Activated CD8-positive, alpha-beta T cell treated with anti-CD3 and anti-CD28 coated beads, Interleukin-2, amount 10 ng/mL, durations not matched to agents 7 days and 5 days (primary cell): ENCODE results near the gene ART4. TPM values are rescaled to one million over a fixed set of nuclear protein-coding genes. Genes with fewer than 3 reads are reported as not detected.
A peak's percentile ranks its signal among the peaks of the same experiment; 100 is the strongest.

ENCODE experiments used
- ATAC-seq: fragments of 150-1000 bp; cut with Tn5 transposase; one replicate; pipeline ENCODE4 v1.10.0; 2021; ENCODE audit warnings: moderate library complexity
- CTCF ChIA-PET: fragments of 350-600 bp; sonication (Branson Sonifier 250); formaldehyde crosslinking; loops from one replicate; lab custom pipeline; 2021; ENCODE audit warnings: antibody characterized with exemption; lab: Charles Lee
- POLR2A ChIA-PET: fragments of 350-600 bp; sonication (Branson Sonifier 250); formaldehyde crosslinking; loops from one replicate; lab custom pipeline; 2021; ENCODE audit warnings: antibody characterized with exemption; lab: Charles Lee
- DNase-seq: peaks from one replicate; pipeline ENCODE4 v3.0.0-alpha.2; 2020
- H3K27ac Mint-ChIP-seq: one replicate; pipeline ENCODE4 v1.8.0; 2021; ENCODE audit warnings: mild to moderate bottlenecking, mixed read lengths
- H3K27me3 Mint-ChIP-seq: one replicate; pipeline ENCODE4 v1.8.0; 2021; ENCODE audit warnings: low read depth, mixed read lengths
- H3K36me3 Mint-ChIP-seq: one replicate; pipeline ENCODE4 v1.8.0; 2021; ENCODE audit warnings: low read depth, mixed read lengths
- H3K4me1 Mint-ChIP-seq: one replicate; pipeline ENCODE4 v1.8.0; 2021; ENCODE audit warnings: low read depth, mixed read lengths
- H3K4me3 Mint-ChIP-seq: one replicate; pipeline ENCODE4 v1.8.0; 2021; ENCODE audit warnings: mild to moderate bottlenecking, mixed read lengths
- H3K9me3 Mint-ChIP-seq: one replicate; pipeline ENCODE4 v1.8.0; 2022; ENCODE audit warnings: mixed read lengths; ENCODE audit not compliant: insufficient read depth
- total RNA-seq, 2 experiments: library from RNA; stranded (reverse); gene quantifications; one replicate each; pipeline ENCODE4 v1.2.3, GENCODE V29; 2021

ART4 gene
- total RNA-seq: not detected

GRCh38 chr12:14843425-14843887, at the start of gene ART4:
TSS of gene ART4 (minus strand) at chr12:14843526. CDS start at chr12:14843113, 413 bp downstream.
- ATAC-seq (no peak), DNase-seq (no peak)
- H3K27me3 Mint-ChIP-seq: peaks cover 5% of the 10 kb centered on the region
- H3K4me1 Mint-ChIP-seq: peaks cover 4% of the 10 kb centered on the region
- H3K9me3 Mint-ChIP-seq: no peaks in the 10 kb centered on the region
- POLR2A ChIA-PET: no interaction called here
- H3K36me3 Mint-ChIP-seq: no peaks in the 10 kb centered on the region
- no peak within 1 kb of the TSS for H3K27ac Mint-ChIP-seq
- no peak within 1 kb of the TSS for H3K4me3 Mint-ChIP-seq
- CTCF ChIA-PET: interaction anchor here (1.9 kb wide), 1 partner anchor 152 kb away, joined by 7 read pairs; no protein-coding TSS in a partner anchor

- Mint-ChIP-seq H3K36me3 (no peaks in the 10 kb centered on the region), H3K4me1 (no peaks in the 10 kb centered on the region), H3K27ac (no peak overlapping the region), H3K27me3 (peaks cover 8% of the 10 kb centered on the region), H3K4me3 (no peak overlapping the region), H3K9me3 (no peaks in the 10 kb centered on the region)
- DNase-seq: no peak
- ATAC-seq: no peak
- ChIA-PET POLR2A (no interaction called here), CTCF (interaction anchor here (1.0 to 1.6 kb wide), 2 partner anchors 47 to 102 kb away, joined by 3 to 4 read pairs; no protein-coding TSS in a partner anchor)
These were observed 49.6 kb upstream of the ART4 start for GRCh38 chr12:14892726-14893505.

- Mint-ChIP-seq H3K4me1 (peaks cover 8% of the 10 kb centered on the region), H3K36me3 (no peaks in the 10 kb centered on the region), H3K9me3 (no peaks in the 10 kb centered on the region), H3K4me3 (no peak overlapping the region), H3K27me3 (peaks cover 22% of the 10 kb centered on the region), H3K27ac (no peak overlapping the region)
- DNase-seq (no peak), ATAC-seq (no peak)
- CTCF ChIA-PET: no interaction called here
- POLR2A ChIA-PET: no interaction called here
These were observed 47.4 kb upstream of the ART4 start for GRCh38 chr12:14890701-14891100.

GRCh38 chr12:14886271-14886670, 42.9 kb upstream of the ART4 start:
- no peak overlapping the region for H3K4me3 Mint-ChIP-seq
- no peak overlapping the region for H3K27ac Mint-ChIP-seq
- H3K27me3 Mint-ChIP-seq: peaks cover 24% of the 10 kb centered on the region
- no peak for ATAC-seq
- ChIA-PET CTCF (no interaction called here), POLR2A (no interaction called here)
- DNase-seq: no peak
- H3K4me1 Mint-ChIP-seq: peaks cover 21% of the 10 kb centered on the region
- H3K9me3 Mint-ChIP-seq: no peaks in the 10 kb centered on the region
- no peaks in the 10 kb centered on the region for H3K36me3 Mint-ChIP-seq

DNA sequence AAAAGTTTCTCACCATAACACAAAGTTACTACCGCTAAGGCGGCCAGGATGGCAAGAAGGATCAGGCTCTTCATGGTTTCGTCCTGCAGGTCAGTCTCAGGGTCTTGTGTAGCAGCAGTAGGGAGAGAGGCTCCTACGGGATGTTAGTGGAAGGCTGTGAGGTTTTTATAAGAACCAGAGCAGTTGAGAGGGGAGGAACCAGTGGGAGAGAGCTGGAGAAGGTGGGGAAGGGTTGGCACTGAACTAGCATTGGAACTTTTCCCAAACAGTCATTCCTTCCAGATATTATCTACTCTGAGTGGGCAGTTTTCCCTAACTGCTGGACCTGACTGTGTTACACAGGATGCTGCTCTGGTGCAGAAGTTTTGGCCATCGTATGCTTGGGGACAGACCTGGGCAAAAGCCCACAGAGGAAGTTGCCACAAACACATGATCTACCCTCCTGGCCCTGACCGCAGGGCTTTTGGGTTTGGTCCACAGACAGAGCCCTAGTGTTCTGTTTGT, 42.4 kb upstream of the ART4 start, which contains the start of gene MGP:
TSS of gene MGP (minus strand) at position 137 of the 504 bp plus-strand sequence. CDS start at position 74, 63 bp downstream.
- CTCF ChIA-PET: no interaction called here
- no peak for ATAC-seq
- H3K4me1 Mint-ChIP-seq: peaks cover 24% of the 10 kb centered on the region

DNA sequence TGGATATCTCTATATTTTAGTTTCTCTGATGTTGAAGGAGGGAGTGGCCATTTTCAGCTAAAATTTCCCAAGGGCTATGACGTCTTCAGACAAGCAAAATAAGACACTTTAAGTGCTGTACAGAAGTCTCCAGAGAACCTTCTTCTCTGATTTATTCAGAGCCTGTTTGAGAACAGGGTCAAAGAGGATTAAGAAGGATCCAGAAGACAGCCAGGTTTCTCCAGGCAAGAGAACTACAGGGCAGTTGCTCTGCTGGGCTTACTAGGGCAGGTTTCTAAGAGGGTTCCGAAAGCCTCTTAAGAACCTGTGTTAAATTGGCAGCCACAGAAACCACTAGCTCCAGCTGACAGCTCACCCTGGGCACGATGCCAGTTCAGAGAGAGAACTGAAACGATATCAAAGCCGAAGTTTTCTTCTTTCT, 41.1 kb upstream of the ART4 start:
- POLR2A ChIA-PET: interaction anchor here (0.6 to 1.0 kb wide), 3 partner anchors 9 to 77 kb away, joined by 3 read pairs; partner anchors contain the start of gene ARHGDIB

More for the DNA sequence above, 42.4 kb upstream of the ART4 start, which contains the start of gene MGP:
- no peak for DNase-seq
- H3K9me3 Mint-ChIP-seq: no peaks in the 10 kb centered on the region
- no peak within 1 kb of the TSS for H3K27ac Mint-ChIP-seq
- H3K27me3 Mint-ChIP-seq: peaks cover 24% of the 10 kb centered on the region
- H3K4me3 Mint-ChIP-seq: peak within 1 kb of the TSS; percentile 40
- peaks cover 3% of the 10 kb centered on the region for H3K36me3 Mint-ChIP-seq
- POLR2A ChIA-PET: no interaction called here

GRCh38 chr12:14883686-14884085, 40.4 kb upstream of the ART4 start:
- Mint-ChIP-seq H3K4me3 (no peak overlapping the region), H3K9me3 (no peaks in the 10 kb centered on the region), H3K36me3 (peaks cover 10% of the 10 kb centered on the region), H3K27me3 (peaks cover 22% of the 10 kb centered on the region), H3K27ac (no peak overlapping the region), H3K4me1 (peaks cover 28% of the 10 kb centered on the region)
- CTCF ChIA-PET: interaction anchor here (0.9 to 1.6 kb wide), 3 partner anchors 11 to 36 kb away, joined by 3 to 4 read pairs (median 3); no protein-coding TSS in a partner anchor
- POLR2A ChIA-PET: interaction anchor here (0.9 kb wide), 1 partner anchor 53 kb away, joined by 3 read pairs; no protein-coding TSS in a partner anchor
- ATAC-seq: no peak
- no peak for DNase-seq

More for the DNA sequence above, 41.1 kb upstream of the ART4 start:
- peak; percentile 83 for DNase-seq
- peak; percentile 95 for ATAC-seq
- H3K27me3 Mint-ChIP-seq: peaks cover 24% of the 10 kb centered on the region
- peak overlapping the region; percentile 0 for H3K27ac Mint-ChIP-seq
- H3K4me3 Mint-ChIP-seq: peak overlapping the region; percentile 40
- peaks cover 10% of the 10 kb centered on the region for H3K36me3 Mint-ChIP-seq
- CTCF ChIA-PET: interaction anchor here (0.9 to 1.2 kb wide), 2 partner anchors 17 to 37 kb away, joined by 3 read pairs; no protein-coding TSS in a partner anchor
- no peaks in the 10 kb centered on the region for H3K9me3 Mint-ChIP-seq
- H3K4me1 Mint-ChIP-seq: peaks cover 28% of the 10 kb centered on the region

DNA sequence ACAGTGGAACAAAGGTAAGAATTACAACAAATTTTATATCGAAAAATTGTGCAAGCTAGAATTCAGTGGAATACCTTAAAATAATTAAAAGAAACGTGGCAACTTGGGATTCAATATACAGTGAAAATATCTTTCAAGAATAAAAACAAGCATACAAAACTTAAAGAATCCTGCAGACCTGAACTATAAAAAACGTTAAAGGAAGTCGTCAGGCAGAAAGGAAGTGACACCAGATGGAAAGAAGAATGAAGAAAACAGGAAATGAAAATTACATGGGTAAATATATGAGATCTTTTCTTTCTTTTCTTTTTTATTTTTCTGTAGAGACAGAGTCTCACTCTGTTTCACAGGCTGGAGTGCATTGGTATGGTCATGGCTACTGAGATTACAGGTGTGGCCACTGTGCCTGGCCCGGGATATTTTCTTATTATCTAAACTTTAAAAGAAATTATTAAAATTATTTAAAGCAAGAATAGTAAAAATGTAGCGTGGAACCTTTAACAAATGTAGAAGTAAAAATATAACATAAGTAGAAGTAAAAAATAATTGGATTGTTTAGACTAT, 37.6 kb upstream of the ART4 start:
- no peaks in the 10 kb centered on the region for H3K9me3 Mint-ChIP-seq
- no peak overlapping the region for H3K4me3 Mint-ChIP-seq
- CTCF ChIA-PET: no interaction called here
- DNase-seq (no peak), ATAC-seq (no peak)
- peaks cover 10% of the 10 kb centered on the region for H3K36me3 Mint-ChIP-seq
- POLR2A ChIA-PET: no interaction called here
- peaks cover 23% of the 10 kb centered on the region for H3K4me1 Mint-ChIP-seq
- peak overlapping the region; percentile 76 for H3K27ac Mint-ChIP-seq
- peaks cover 6% of the 10 kb centered on the region for H3K27me3 Mint-ChIP-seq

DNA sequence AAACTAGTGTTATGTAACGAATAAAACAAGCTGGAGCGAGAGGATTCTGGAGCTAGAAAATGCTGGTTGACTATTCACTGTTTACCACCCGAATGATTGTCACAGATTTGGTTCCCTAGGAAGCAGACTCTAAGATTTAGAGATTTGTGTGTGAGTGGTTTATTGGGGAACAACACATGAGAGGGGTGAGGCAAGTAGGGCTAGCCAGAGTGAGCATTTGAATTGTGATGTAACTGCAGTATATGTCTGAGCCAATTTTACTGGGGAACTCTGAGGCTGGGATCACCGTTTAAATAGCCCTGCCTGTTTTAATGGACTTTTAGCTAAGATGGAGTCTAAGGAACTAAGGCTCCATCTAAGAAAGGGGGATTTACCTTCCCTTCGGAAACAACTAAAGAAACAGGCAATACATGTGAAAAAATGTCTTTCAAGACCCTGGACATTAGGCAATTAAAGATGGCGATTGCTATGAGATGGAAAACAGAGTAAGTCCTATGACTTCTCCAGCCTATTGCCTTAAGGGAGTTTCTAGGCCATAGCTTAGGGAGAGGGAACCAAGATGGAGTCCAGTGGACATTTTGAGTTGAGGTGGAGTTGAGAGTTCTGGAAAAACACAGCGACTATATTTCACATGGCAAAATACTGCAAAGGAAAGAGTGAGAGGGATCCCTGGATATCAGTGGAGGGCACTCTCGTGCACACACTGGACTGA, 36.1 kb upstream of the ART4 start:
- H3K4me1 Mint-ChIP-seq: peaks cover 11% of the 10 kb centered on the region
- ChIA-PET POLR2A (no interaction called here), CTCF (interaction anchor here (0.9 to 1.2 kb wide), 2 partner anchors 9 to 342 kb away, joined by 3 to 4 read pairs; partner anchors contain the start of gene RERG)
- peaks cover 10% of the 10 kb centered on the region for H3K36me3 Mint-ChIP-seq
- H3K27ac Mint-ChIP-seq: no peak overlapping the region
- H3K27me3 Mint-ChIP-seq: no peaks in the 10 kb centered on the region
- H3K4me3 Mint-ChIP-seq: no peak overlapping the region
- H3K9me3 Mint-ChIP-seq: no peaks in the 10 kb centered on the region
- ATAC-seq: no peak
- no peak for DNase-seq

DNA sequence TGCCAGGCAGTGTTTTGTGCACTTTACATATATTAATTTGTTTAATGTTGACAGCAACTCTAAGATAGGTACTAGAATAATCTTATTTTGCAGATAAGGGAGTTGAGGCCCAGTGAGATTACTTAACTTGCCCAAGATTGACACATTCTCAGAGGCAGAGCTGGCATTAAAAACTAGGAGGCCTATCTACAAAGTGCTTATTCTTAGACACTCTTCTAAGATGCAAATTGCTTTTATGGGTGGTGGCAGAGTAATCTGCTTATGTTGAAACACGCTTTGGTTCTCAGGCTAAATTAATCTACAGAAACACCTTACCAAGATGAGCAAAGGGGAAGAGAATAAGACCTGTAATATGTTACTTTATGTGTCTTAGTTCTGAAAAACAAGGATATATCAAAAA, 35.2 kb upstream of the ART4 start:
- ATAC-seq: no peak
- no peaks in the 10 kb centered on the region for H3K9me3 Mint-ChIP-seq
- H3K4me1 Mint-ChIP-seq: peaks cover 9% of the 10 kb centered on the region
- H3K27ac Mint-ChIP-seq: no peak overlapping the region
- ChIA-PET POLR2A (no interaction called here), CTCF (interaction anchor here (0.9 to 1.2 kb wide), 2 partner anchors 10 to 343 kb away, joined by 3 to 4 read pairs; partner anchors contain the start of gene RERG)
- peaks cover 10% of the 10 kb centered on the region for H3K36me3 Mint-ChIP-seq
- no peak overlapping the region for H3K4me3 Mint-ChIP-seq
- no peaks in the 10 kb centered on the region for H3K27me3 Mint-ChIP-seq
- no peak for DNase-seq

DNA sequence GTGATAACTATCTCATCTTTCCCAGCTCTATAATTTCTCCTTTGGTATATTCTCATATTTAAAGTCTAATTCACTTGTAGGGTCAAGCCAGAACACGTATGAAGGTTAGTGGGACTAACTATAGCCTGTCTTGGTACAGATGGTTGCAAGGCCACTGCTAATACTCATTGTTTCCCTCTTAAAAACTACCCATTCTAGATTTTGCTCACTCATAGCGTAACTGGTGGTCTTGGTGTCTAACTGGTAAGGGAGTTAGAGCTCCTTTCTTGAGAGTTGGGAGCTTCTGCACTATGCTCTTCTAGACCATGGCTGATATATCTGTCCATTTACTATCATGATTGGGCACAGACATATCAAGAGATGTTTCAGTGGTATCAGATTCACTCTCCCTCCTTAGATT, 33.5 kb upstream of the ART4 start:
- no peak for ATAC-seq
- no peak overlapping the region for H3K27ac Mint-ChIP-seq
- CTCF ChIA-PET: no interaction called here
- H3K4me1 Mint-ChIP-seq: peaks cover 9% of the 10 kb centered on the region
- no peaks in the 10 kb centered on the region for H3K9me3 Mint-ChIP-seq
- POLR2A ChIA-PET: no interaction called here
- no peaks in the 10 kb centered on the region for H3K27me3 Mint-ChIP-seq
- H3K36me3 Mint-ChIP-seq: peaks cover 10% of the 10 kb centered on the region
- no peak for DNase-seq
- H3K4me3 Mint-ChIP-seq: no peak overlapping the region
